ENCODE data around the gene SYNGR3. TPM values are rescaled to one million over a fixed set of nuclear protein-coding genes. Genes with fewer than 3 reads are reported as not detected.

Gene SYNGR3
- total and polyA plus RNA-seq, 2 of the 13 experiments (the other 11 are each of a cell fraction or from before 2014, with no cell fraction given): 0.97 to 5.7 TPM

GRCh38 chr16:1982013-1982433 is 7.7 kb upstream of the SYNGR3 start (continued):
- no peak for TF ChIP-seq MED1 (CRISPR knock-in tag; IDR thresholded peaks at IDR 0.05)
- no peak for TF ChIP-seq ZBTB3 (CRISPR knock-in tag; IDR thresholded peaks at IDR 0.05; ENCODE audit: borderline replicate concordance, low read depth)
- no peak for TF ChIP-seq EED (CRISPR knock-in tag; IDR thresholded peaks at IDR 0.05)
- no peak for TF ChIP-seq NFYB (CRISPR knock-in tag; IDR thresholded peaks at IDR 0.05)
- 0 out of 2 replicates have a peak, but pooled peaks have one; percentile 17 for TF ChIP-seq ARID4A (CRISPR knock-in tag; IDR thresholded peaks at IDR 0.05; ENCODE audit: borderline replicate concordance)
- TF ChIP-seq ZNF501 (CRISPR knock-in tag; IDR thresholded peaks at IDR 0.05): no peak
- TF ChIP-seq CREBL2 (CRISPR knock-in tag; IDR thresholded peaks at IDR 0.05; ENCODE audit: borderline replicate concordance): no peak
- TF ChIP-seq ZNF276 (CRISPR knock-in tag; IDR thresholded peaks at IDR 0.05; ENCODE audit: low read depth): no peak
- TF ChIP-seq PLRG1 (conservative IDR thresholded peaks at IDR 0.05): no peak
- TF ChIP-seq AGO1 (IDR thresholded peaks at IDR 0.05; ENCODE audit: low read depth, low read length, poor library complexity, severe bottlenecking): peak; percentile 63
- TF ChIP-seq ZNF687 (CRISPR knock-in tag; IDR thresholded peaks at IDR 0.05): peak; percentile 6; the same call in 1 of the 2 replicates
- TF ChIP-seq DZIP1 (CRISPR knock-in tag; IDR thresholded peaks at IDR 0.05): 0 out of 2 replicates have a peak, but pooled peaks have one; percentile 42
- TF ChIP-seq BORCS8-MEF2B (CRISPR knock-in tag; IDR thresholded peaks at IDR 0.05): no peak
- TF ChIP-seq ZNF670 (CRISPR knock-in tag; IDR thresholded peaks at IDR 0.05; ENCODE audit: borderline replicate concordance): no peak

All from HepG2 (cell line).